HG03064 (cell line): ENCODE data around the gene PTPN3.
A peak's percentile ranks its signal among the peaks of the same experiment; 100 is the strongest.
"Not testable (repeated sequence)": the region's sequence is repeated elsewhere in the genome, so short reads cannot be mapped to it uniquely, and the experiment has no call there.

ENCODE experiments used
- ATAC-seq: cut with Tn5 transposase; IDR thresholded peaks from one replicate; pipeline ENCODE4 v1.9.1; 2021; ENCODE audit warnings: low read depth; ENCODE audit not compliant: unreplicated experiment

Gene PTPN3

GRCh38 chr9:109403116-109403515, 95.0 kb downstream of the PTPN3 start:
- no peak for ATAC-seq

GRCh38 chr9:109401990-109402318, 96.2 kb downstream of the PTPN3 start:
- no peak for ATAC-seq

- no peak for ATAC-seq
Observed at GRCh38 chr9:109401169-109401989, 96.7 kb downstream of the PTPN3 start.

- peak; percentile 78 for ATAC-seq
Observed at GRCh38 chr9:109399258-109399767, 98.8 kb downstream of the PTPN3 start.

GRCh38 chr9:109391176-109391575, 106.9 kb downstream of the PTPN3 start:
- no peak for ATAC-seq

- no peak for ATAC-seq
Observed at GRCh38 chr9:109387856-109388255, 110.3 kb downstream of the PTPN3 start.

GRCh38 chr9:109387206-109387605, 110.9 kb downstream of the PTPN3 start:
- no peak for ATAC-seq

- no peak for ATAC-seq
Observed at GRCh38 chr9:109385499-109385898, 112.6 kb downstream of the PTPN3 start.

GRCh38 chr9:109383947-109384346, 114.2 kb downstream of the PTPN3 start:
- ATAC-seq: no peak

GRCh38 chr9:109383356-109383755, 114.8 kb downstream of the PTPN3 start:
- ATAC-seq: no peak

- no peak for ATAC-seq
Observed at GRCh38 chr9:109382585-109382984, 115.5 kb downstream of the PTPN3 start.

- ATAC-seq: no peak
Observed at GRCh38 chr9:109382182-109382581, 115.9 kb downstream of the PTPN3 start.

- ATAC-seq: no peak
Observed at GRCh38 chr9:109381011-109381729, 116.9 kb downstream of the PTPN3 start.

- ATAC-seq: no peak
Observed at GRCh38 chr9:109379513-109379912, 118.6 kb downstream of the PTPN3 start.

GRCh38 chr9:109378316-109378715, 119.8 kb downstream of the PTPN3 start:
- ATAC-seq: no peak

- ATAC-seq: no peak
Observed at GRCh38 chr9:109372246-109372645, 125.9 kb downstream of the PTPN3 start.

GRCh38 chr9:109371374-109371773, 126.7 kb downstream of the PTPN3 start:
- no peak for ATAC-seq

- no peak for ATAC-seq
Observed at GRCh38 chr9:109369285-109369684, 128.8 kb downstream of the PTPN3 start.

GRCh38 chr9:109360771-109361170, 137.3 kb downstream of the PTPN3 start:
- no peak for ATAC-seq

- not testable (repeated sequence) for ATAC-seq
Observed at GRCh38 chr9:109358968-109359603, 139.0 kb downstream of the PTPN3 start.

GRCh38 chr9:109355564-109356297, 142.4 kb downstream of the PTPN3 start:
- ATAC-seq: no peak
